Myometrial cell (primary cell): ENCODE results near the gene NUDCD2. TPM values are rescaled to one million over a fixed set of nuclear protein-coding genes. Genes with fewer than 3 reads are reported as not detected.

ENCODE experiments used
- total RNA-seq: library from RNA; depleted of rRNA; stranded (reverse); fragments of >200 nt; gene quantifications from 2 replicates; pipeline ENCODE4 v1.2.3, GENCODE V29; 2015

The NUDCD2 gene
- 7.5 and 7.6 TPM in 2 replicates for total RNA-seq

GRCh38 chr5:163459819-163460561 is at the start of gene NUDCD2:
Gene NUDCD2, minus strand, starts transcription at chr5:163460102. Its CDS starts 52 bp downstream, at chr5:163460050.

GRCh38 chr5:163505368-163506094 is 45.6 kb upstream of the NUDCD2 start, which contains the start of gene MAT2B:
Gene MAT2B, plus strand, starts transcription at chr5:163505619. Its CDS starts 68 bp downstream, at chr5:163505687.

GRCh38 chr5:163460562-163461171 is 765 bp upstream of the NUDCD2 start, which contains the start of gene HMMR:
Gene HMMR, plus strand, starts transcription at chr5:163460632. Its CDS starts 61 bp downstream, at chr5:163460693.

GRCh38 chr5:163437309-163438182 is 22.4 kb downstream of the NUDCD2 start, which contains the start of gene CCNG1:
Gene CCNG1, plus strand, starts transcription at chr5:163437595. Its CDS starts 1,662 bp downstream, at chr5:163439257.

Other genes with a start within 250 kb of the NUDCD2 start
- 291 and 397 TPM in 2 replicates for gene CCNG1, start 22.5 kb downstream of the NUDCD2 start, total RNA-seq
- 33.7 and 53.2 TPM in 2 replicates for gene HMMR, start 530 bp upstream of the NUDCD2 start, total RNA-seq
- gene MAT2B, start 45.5 kb upstream of the NUDCD2 start, total RNA-seq, result 76.1 and 77.1 TPM in 2 replicates